HG03045 (cell line): ENCODE results near the gene VEGFB.

Source experiments
- ATAC-seq: cut with Tn5 transposase; IDR thresholded peaks from one replicate; pipeline ENCODE4 v1.9.1; 2021; ENCODE audit warnings: mild to moderate bottlenecking, moderate library complexity; ENCODE audit not compliant: unreplicated experiment

Gene VEGFB

GRCh38 chr11:64245797-64246620, 11.6 kb downstream of the VEGFB start:
- ATAC-seq: no peak

- ATAC-seq: peak; percentile 12
These were observed 12.2 kb downstream of the VEGFB start for GRCh38 chr11:64246621-64246870.

- peak; percentile 31 for ATAC-seq
These were observed 12.7 kb downstream of the VEGFB start, which contains the start of gene PPP1R14B for GRCh38 chr11:64246871-64247728. Gene PPP1R14B, minus strand, starts transcription at chr11:64246943. Its CDS starts 270 bp downstream, at chr11:64246673.

GRCh38 chr11:64247729-64248531, 13.5 kb downstream of the VEGFB start:
- no peak for ATAC-seq

GRCh38 chr11:64248578-64248977, 14.2 kb downstream of the VEGFB start:
- no peak for ATAC-seq

GRCh38 chr11:64249038-64249437, 14.7 kb downstream of the VEGFB start:
- ATAC-seq: no peak

GRCh38 chr11:64249563-64250414, 15.4 kb downstream of the VEGFB start:
- ATAC-seq: no peak

GRCh38 chr11:64250415-64251015, 16.1 kb downstream of the VEGFB start:
- ATAC-seq: no peak

GRCh38 chr11:64251016-64251752, 16.8 kb downstream of the VEGFB start, which contains the start of gene PLCB3:
Gene PLCB3, plus strand, starts transcription at chr11:64251530. Its CDS starts 120 bp downstream, at chr11:64251650.
- ATAC-seq: peak; percentile 44

- no peak for ATAC-seq
These were observed 17.3 kb downstream of the VEGFB start for GRCh38 chr11:64251753-64252002.

GRCh38 chr11:64252003-64252872, 17.9 kb downstream of the VEGFB start:
- ATAC-seq: no peak

GRCh38 chr11:64253043-64253442, 18.7 kb downstream of the VEGFB start:
- ATAC-seq: no peak

- ATAC-seq: no peak
These were observed 19.1 kb downstream of the VEGFB start for GRCh38 chr11:64253481-64253880.

GRCh38 chr11:64254326-64254725, 19.9 kb downstream of the VEGFB start:
- ATAC-seq: no peak

GRCh38 chr11:64255135-64256128, 21.0 kb downstream of the VEGFB start:
- no peak for ATAC-seq

GRCh38 chr11:64256300-64256699, 21.9 kb downstream of the VEGFB start:
- no peak for ATAC-seq

GRCh38 chr11:64258356-64258755, 24.0 kb downstream of the VEGFB start:
- no peak for ATAC-seq
